ENCODE results near the gene PLAAT4. TPM values are rescaled to one million over a fixed set of nuclear protein-coding genes. Genes with fewer than 3 reads are reported as not detected.
"Not testable (repeated sequence)": the region's sequence is repeated elsewhere in the genome, so short reads cannot be mapped to it uniquely, and the experiment has no call there.

Gene PLAAT4
- total RNA-seq, 1 experiment from 2014 or later = 2.9 TPM

GRCh38 chr11:63523151-63523550 lies 13.5 kb upstream of the PLAAT4 start:
- Mint-ChIP-seq H3K4me3 (no peak overlapping the region), H3K36me3 (peaks cover 61% of the 10 kb centered on the region), H3K27me3 (ENCODE audit: low read depth) (peaks cover 7% of the 10 kb centered on the region; the same call in 1 of the 2 replicates), H3K9me3 (peaks cover 56% of the 10 kb centered on the region), H3K4me1 (peaks cover 14% of the 10 kb centered on the region), H3K27ac (no peak overlapping the region)
- CTCF ChIA-PET = no interaction called here
- no peak for ATAC-seq
- POLR2A ChIA-PET = no interaction called here
- TF ChIP-seq TEAD4 (CRISPR knock-in tag; IDR thresholded peaks at IDR 0.05) (no peak), TCF7 (CRISPR knock-in tag; IDR thresholded peaks at IDR 0.05; ENCODE audit: low read depth) (no peak), SMAD4 (CRISPR knock-in tag; IDR thresholded peaks at IDR 0.05) (no peak), FOXJ3 (CRISPR knock-in tag; IDR thresholded peaks at IDR 0.05; ENCODE audit: borderline replicate concordance) (no peak), ZNF219 (CRISPR knock-in tag; IDR thresholded peaks at IDR 0.05; ENCODE audit: borderline replicate concordance) (no peak), EMX1 (CRISPR knock-in tag; IDR thresholded peaks at IDR 0.05) (no peak)
- TF ChIP-seq, protein P1, sequence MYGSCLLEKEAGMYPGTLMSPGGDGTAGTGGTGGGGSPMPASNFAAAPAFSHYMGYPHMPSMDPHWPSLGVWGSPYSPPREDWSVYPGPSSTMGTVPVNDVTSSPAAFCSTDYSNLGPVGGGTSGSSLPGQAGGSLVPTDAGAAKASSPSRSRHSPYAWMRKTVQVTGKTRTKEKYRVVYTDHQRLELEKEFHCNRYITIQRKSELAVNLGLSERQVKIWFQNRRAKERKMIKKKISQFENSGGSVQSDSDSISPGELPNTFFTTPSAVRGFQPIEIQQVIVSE (CRISPR knock-in tag; IDR thresholded peaks at IDR 0.05; ENCODE audit: borderline replicate concordance) = no peak
- DNase-seq (ENCODE audit: low spot score) = no peak

GRCh38 chr11:63527667-63528066 lies 8.9 kb upstream of the PLAAT4 start:
- DNase-seq (ENCODE audit: low spot score) (no peak), ATAC-seq (0 out of 2 replicates have a peak, but pooled peaks have one; percentile 7)
- no peak for TF ChIP-seq PRRX2 (CRISPR knock-in tag; IDR thresholded peaks at IDR 0.05)
- H3K36me3 Mint-ChIP-seq = peaks cover 29% of the 10 kb centered on the region
- H3K4me1 Mint-ChIP-seq = peaks cover 45% of the 10 kb centered on the region
- peaks cover 23% of the 10 kb centered on the region for H3K9me3 Mint-ChIP-seq
- peaks cover 7% of the 10 kb centered on the region; the same call in 1 of the 2 replicates for H3K27me3 Mint-ChIP-seq (ENCODE audit: low read depth)
- POLR2A ChIA-PET = no interaction called here
- peak overlapping the region; percentile 99 for H3K27ac Mint-ChIP-seq
- H3K4me3 Mint-ChIP-seq = peak overlapping the region; percentile 31; the same call in 1 of the 2 replicates
- CTCF ChIA-PET = no interaction called here

DNA sequence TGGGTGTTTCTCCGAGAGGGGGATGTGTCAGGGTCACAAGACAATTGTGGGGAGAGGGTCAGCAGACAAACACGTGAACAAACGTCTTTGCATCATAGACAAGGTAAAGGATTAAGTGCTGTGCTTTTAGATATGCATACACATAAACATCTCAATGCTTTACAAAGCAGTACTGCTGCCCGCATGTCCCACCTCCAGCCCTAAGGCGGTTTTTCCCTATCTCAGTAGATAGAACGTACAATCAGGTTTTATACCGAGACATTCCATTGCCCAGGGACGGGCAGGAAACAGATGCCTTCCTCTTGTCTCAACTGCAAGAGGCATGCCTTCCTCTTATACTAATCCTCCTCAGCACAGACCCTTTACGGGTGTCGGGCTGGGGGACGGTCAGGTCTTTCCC lies 8.5 kb upstream of the PLAAT4 start:
- peaks cover 50% of the 10 kb centered on the region for H3K4me1 Mint-ChIP-seq
- H3K4me3 Mint-ChIP-seq; H3K27me3 Mint-ChIP-seq (ENCODE audit: low read depth); DNase-seq (ENCODE audit: low spot score); POLR2A ChIA-PET; ATAC-seq: not testable (repeated sequence)
- H3K9me3 Mint-ChIP-seq = peaks cover 21% of the 10 kb centered on the region
- H3K27ac Mint-ChIP-seq = peak overlapping the region; percentile 99
- peaks cover 27% of the 10 kb centered on the region for H3K36me3 Mint-ChIP-seq
- CTCF ChIA-PET = interaction anchor here (1.1 kb wide), 1 partner anchor 49 kb away, joined by 5 read pairs; no protein-coding TSS in a partner anchor

- POLR2A ChIA-PET; ATAC-seq; H3K27me3 Mint-ChIP-seq (ENCODE audit: low read depth); DNase-seq (ENCODE audit: low spot score): not testable (repeated sequence)
- Mint-ChIP-seq H3K9me3 (peaks cover 14% of the 10 kb centered on the region), H3K4me3 (peak overlapping the region; percentile 33), H3K27ac (peak overlapping the region; percentile 98), H3K36me3 (peaks cover 21% of the 10 kb centered on the region), H3K4me1 (peaks cover 57% of the 10 kb centered on the region)
- CTCF ChIA-PET = interaction anchor here (0.9 to 1.1 kb wide), 2 partner anchors 21 to 50 kb away, joined by 3 to 5 read pairs; no protein-coding TSS in a partner anchor
These were observed 7.8 kb upstream of the PLAAT4 start for GRCh38 chr11:63528729-63529278.

DNA sequence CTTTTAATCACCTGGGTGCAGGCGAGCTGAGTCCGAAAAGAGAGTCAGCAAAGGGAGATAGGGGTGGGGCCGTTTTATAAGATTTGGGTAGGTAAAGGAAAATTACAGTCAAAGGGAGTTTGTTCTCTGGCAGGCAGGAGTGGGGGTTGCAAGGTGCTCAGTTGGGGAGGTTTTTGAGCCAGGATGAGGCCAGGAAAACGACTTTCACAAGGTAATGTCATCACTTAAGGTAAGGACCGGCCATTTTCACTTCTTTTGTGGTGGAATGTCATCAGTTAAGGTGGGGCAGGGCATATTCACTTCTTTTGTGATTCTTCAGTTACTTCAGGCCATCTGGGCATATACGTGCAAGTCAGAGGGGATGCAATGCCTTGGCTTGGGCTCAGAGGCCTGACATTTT lies 7.2 kb upstream of the PLAAT4 start:
- not testable (repeated sequence) for DNase-seq (ENCODE audit: low spot score); H3K27me3 Mint-ChIP-seq (ENCODE audit: low read depth); ATAC-seq; H3K9me3 Mint-ChIP-seq
- Mint-ChIP-seq H3K4me3 (peak overlapping the region; percentile 33), H3K27ac (peak overlapping the region; percentile 98), H3K36me3 (peaks cover 15% of the 10 kb centered on the region), H3K4me1 (peaks cover 62% of the 10 kb centered on the region)
- TF ChIP-seq IRF1 (CRISPR knock-in tag; IDR thresholded peaks at IDR 0.05) (0 out of 2 replicates have a peak, but pooled peaks have one; percentile 32), TEAD1 (CRISPR knock-in tag; IDR thresholded peaks at IDR 0.05) (peak; percentile 61; the same call in 1 of the 2 replicates)
- POLR2A ChIA-PET = interaction anchor here (1.0 to 1.1 kb wide), 2 partner anchors 38 to 152 kb away, joined by 3 read pairs; partner anchors contain the start of genes PLAAT5 and RTN3
- CTCF ChIA-PET = interaction anchor here (0.9 to 1.1 kb wide), 2 partner anchors 21 to 50 kb away, joined by 3 to 5 read pairs; no protein-coding TSS in a partner anchor

DNA sequence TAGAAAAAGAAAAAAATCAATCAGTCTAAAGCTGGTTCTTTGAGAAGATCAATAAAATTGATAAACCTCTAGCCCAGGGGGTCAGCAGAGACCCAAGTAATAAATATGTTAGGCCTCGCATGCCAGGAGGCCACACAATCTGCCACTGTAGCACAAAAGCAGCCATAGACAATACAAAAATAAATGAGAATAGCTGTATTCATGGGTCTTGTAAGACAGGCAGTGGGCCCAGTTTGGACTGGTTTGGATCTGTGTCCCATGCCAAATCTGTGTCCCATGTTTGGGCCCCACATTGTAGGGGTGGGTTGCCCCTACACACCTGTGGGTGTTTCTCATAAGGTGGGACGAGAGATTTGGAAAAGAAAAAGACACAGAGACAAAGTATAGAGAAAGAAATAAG lies 6.6 kb upstream of the PLAAT4 start:
- no peaks in the 10 kb centered on the region for H3K27me3 Mint-ChIP-seq (ENCODE audit: low read depth)
- no peak overlapping the region; the same call in 1 of the 2 replicates for H3K4me3 Mint-ChIP-seq
- ChIA-PET CTCF (interaction anchor here (0.9 kb wide), 1 partner anchor 22 kb away, joined by 3 read pairs; no protein-coding TSS in a partner anchor), POLR2A (interaction anchor here (1.0 to 1.1 kb wide), 2 partner anchors 39 to 152 kb away, joined by 3 read pairs; partner anchors contain the start of genes PLAAT5 and RTN3)
- peaks cover 65% of the 10 kb centered on the region for H3K4me1 Mint-ChIP-seq
- TF ChIP-seq TEAD4 (CRISPR knock-in tag; IDR thresholded peaks at IDR 0.05) = no peak
- TF ChIP-seq, protein P2, sequence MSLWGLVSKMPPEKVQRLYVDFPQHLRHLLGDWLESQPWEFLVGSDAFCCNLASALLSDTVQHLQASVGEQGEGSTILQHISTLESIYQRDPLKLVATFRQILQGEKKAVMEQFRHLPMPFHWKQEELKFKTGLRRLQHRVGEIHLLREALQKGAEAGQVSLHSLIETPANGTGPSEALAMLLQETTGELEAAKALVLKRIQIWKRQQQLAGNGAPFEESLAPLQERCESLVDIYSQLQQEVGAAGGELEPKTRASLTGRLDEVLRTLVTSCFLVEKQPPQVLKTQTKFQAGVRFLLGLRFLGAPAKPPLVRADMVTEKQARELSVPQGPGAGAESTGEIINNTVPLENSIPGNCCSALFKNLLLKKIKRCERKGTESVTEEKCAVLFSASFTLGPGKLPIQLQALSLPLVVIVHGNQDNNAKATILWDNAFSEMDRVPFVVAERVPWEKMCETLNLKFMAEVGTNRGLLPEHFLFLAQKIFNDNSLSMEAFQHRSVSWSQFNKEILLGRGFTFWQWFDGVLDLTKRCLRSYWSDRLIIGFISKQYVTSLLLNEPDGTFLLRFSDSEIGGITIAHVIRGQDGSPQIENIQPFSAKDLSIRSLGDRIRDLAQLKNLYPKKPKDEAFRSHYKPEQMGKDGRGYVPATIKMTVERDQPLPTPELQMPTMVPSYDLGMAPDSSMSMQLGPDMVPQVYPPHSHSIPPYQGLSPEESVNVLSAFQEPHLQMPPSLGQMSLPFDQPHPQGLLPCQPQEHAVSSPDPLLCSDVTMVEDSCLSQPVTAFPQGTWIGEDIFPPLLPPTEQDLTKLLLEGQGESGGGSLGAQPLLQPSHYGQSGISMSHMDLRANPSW (CRISPR knock-in tag; conservative IDR thresholded peaks at IDR 0.05; ENCODE audit: low read depth) = no peak
- no peak for TF ChIP-seq OVOL2 (CRISPR knock-in tag; IDR thresholded peaks at IDR 0.05; ENCODE audit: borderline replicate concordance)
- no peak for TF ChIP-seq SMAD4 (CRISPR knock-in tag; IDR thresholded peaks at IDR 0.05)
- TF ChIP-seq ZNF138 (CRISPR knock-in tag; conservative IDR thresholded peaks at IDR 0.05) = no peak
- no peak for TF ChIP-seq NFATC4 (CRISPR knock-in tag; IDR thresholded peaks at IDR 0.05)
- no peak for TF ChIP-seq IRF2 (CRISPR knock-in tag; IDR thresholded peaks at IDR 0.05; ENCODE audit: borderline replicate concordance, low read depth)
- H3K9me3 Mint-ChIP-seq = peaks cover 2% of the 10 kb centered on the region
- peaks cover 9% of the 10 kb centered on the region for H3K36me3 Mint-ChIP-seq
- peak; percentile 11; the same call in 1 of the 2 replicates for ATAC-seq
- no peak for DNase-seq (ENCODE audit: low spot score)
- peak overlapping the region; percentile 98 for H3K27ac Mint-ChIP-seq
